ENCODE data around the gene EEF2K.

Gene EEF2K

GRCh38 chr16:22198547-22199293, 7.4 kb upstream of the EEF2K start:
- Histone ChIP-seq H3K9ac (ENCODE audit: low read length) (peak overlapping the region; percentile 86), H3K36me3 (ENCODE audit: control insufficient read depth, insufficient read depth, low read length, severe bottlenecking) (no peaks in the 10 kb centered on the region), H3K4me3 (ENCODE audit: low read length) (no peak overlapping the region), H3K4me1 (ENCODE audit: control insufficient read depth, insufficient read depth, low read length) (peaks cover 16% of the 10 kb centered on the region), H3K27me3 (replicated peaks; ENCODE audit: control insufficient read depth, insufficient read depth, low read length) (no peaks in the 10 kb centered on the region), H3K9me3 (ENCODE audit: control insufficient read depth, low read length) (no peaks in the 10 kb centered on the region)
- peak; percentile 27 for DNase-seq (ENCODE audit: low read depth)

GRCh38 chr16:22202261-22202637, 3.8 kb upstream of the EEF2K start:
- H3K9me3 ChIP-seq (ENCODE audit: control insufficient read depth, low read length), result no peaks in the 10 kb centered on the region
- no peaks in the 10 kb centered on the region for H3K27me3 ChIP-seq (replicated peaks; ENCODE audit: control insufficient read depth, insufficient read depth, low read length)
- peaks cover 21% of the 10 kb centered on the region for H3K4me1 ChIP-seq (ENCODE audit: control insufficient read depth, insufficient read depth, low read length)
- no peak for DNase-seq (ENCODE audit: low read depth)
- H3K36me3 ChIP-seq (ENCODE audit: control insufficient read depth, insufficient read depth, low read length, severe bottlenecking), result no peaks in the 10 kb centered on the region
- H3K4me3 ChIP-seq (ENCODE audit: low read length), result no peak overlapping the region
- no peak overlapping the region for H3K9ac ChIP-seq (ENCODE audit: low read length)

- H3K9ac ChIP-seq (ENCODE audit: low read length), result no peak overlapping the region
- H3K4me1 ChIP-seq (ENCODE audit: control insufficient read depth, insufficient read depth, low read length), result peaks cover 27% of the 10 kb centered on the region
- no peak for DNase-seq (ENCODE audit: low read depth)
- H3K36me3 ChIP-seq (ENCODE audit: control insufficient read depth, insufficient read depth, low read length, severe bottlenecking), result no peaks in the 10 kb centered on the region
- H3K27me3 ChIP-seq (replicated peaks; ENCODE audit: control insufficient read depth, insufficient read depth, low read length), result no peaks in the 10 kb centered on the region
- no peaks in the 10 kb centered on the region for H3K9me3 ChIP-seq (ENCODE audit: control insufficient read depth, low read length)
- no peak overlapping the region for H3K4me3 ChIP-seq (ENCODE audit: low read length)
Observed at GRCh38 chr16:22203091-22203490, 3.0 kb upstream of the EEF2K start.

- Histone ChIP-seq H3K27me3 (replicated peaks; ENCODE audit: control insufficient read depth, insufficient read depth, low read length) (no peaks in the 10 kb centered on the region), H3K9ac (ENCODE audit: low read length) (no peak overlapping the region), H3K4me3 (ENCODE audit: low read length) (no peak overlapping the region), H3K4me1 (ENCODE audit: control insufficient read depth, insufficient read depth, low read length) (peaks cover 29% of the 10 kb centered on the region), H3K36me3 (ENCODE audit: control insufficient read depth, insufficient read depth, low read length, severe bottlenecking) (no peaks in the 10 kb centered on the region), H3K9me3 (ENCODE audit: control insufficient read depth, low read length) (no peaks in the 10 kb centered on the region)
- DNase-seq (ENCODE audit: low read depth), result no peak
Observed at GRCh38 chr16:22204091-22204655, 1.9 kb upstream of the EEF2K start.

- no peaks in the 10 kb centered on the region for H3K27me3 ChIP-seq (replicated peaks; ENCODE audit: control insufficient read depth, insufficient read depth, low read length)
- no peaks in the 10 kb centered on the region for H3K9me3 ChIP-seq (ENCODE audit: control insufficient read depth, low read length)
- peak overlapping the region; percentile 96 for H3K4me3 ChIP-seq (ENCODE audit: low read length)
- H3K9ac ChIP-seq (ENCODE audit: low read length), result peak overlapping the region; percentile 93
- no peaks in the 10 kb centered on the region for H3K36me3 ChIP-seq (ENCODE audit: control insufficient read depth, insufficient read depth, low read length, severe bottlenecking)
- peaks cover 27% of the 10 kb centered on the region for H3K4me1 ChIP-seq (ENCODE audit: control insufficient read depth, insufficient read depth, low read length)
- DNase-seq (ENCODE audit: low read depth), result no peak
Observed at GRCh38 chr16:22205577-22206012, 483 bp upstream of the EEF2K start.

- H3K9ac ChIP-seq (ENCODE audit: low read length), result peak overlapping the region; percentile 93
- no peaks in the 10 kb centered on the region for H3K27me3 ChIP-seq (replicated peaks; ENCODE audit: control insufficient read depth, insufficient read depth, low read length)
- DNase-seq (ENCODE audit: low read depth), result peak; percentile 85
- H3K9me3 ChIP-seq (ENCODE audit: control insufficient read depth, low read length), result no peaks in the 10 kb centered on the region
- peaks cover 41% of the 10 kb centered on the region for H3K4me1 ChIP-seq (ENCODE audit: control insufficient read depth, insufficient read depth, low read length)
- H3K36me3 ChIP-seq (ENCODE audit: control insufficient read depth, insufficient read depth, low read length, severe bottlenecking), result no peaks in the 10 kb centered on the region
- H3K4me3 ChIP-seq (ENCODE audit: low read length), result peak overlapping the region; percentile 96
Observed at GRCh38 chr16:22206842-22207714, 1.0 kb downstream of the EEF2K start.

- no peaks in the 10 kb centered on the region for H3K27me3 ChIP-seq (replicated peaks; ENCODE audit: control insufficient read depth, insufficient read depth, low read length)
- no peaks in the 10 kb centered on the region for H3K36me3 ChIP-seq (ENCODE audit: control insufficient read depth, insufficient read depth, low read length, severe bottlenecking)
- H3K9me3 ChIP-seq (ENCODE audit: control insufficient read depth, low read length), result no peaks in the 10 kb centered on the region
- peak overlapping the region; percentile 96 for H3K4me3 ChIP-seq (ENCODE audit: low read length)
- H3K9ac ChIP-seq (ENCODE audit: low read length), result peak overlapping the region; percentile 93
- peaks cover 42% of the 10 kb centered on the region for H3K4me1 ChIP-seq (ENCODE audit: control insufficient read depth, insufficient read depth, low read length)
- DNase-seq (ENCODE audit: low read depth), result no peak
Observed at GRCh38 chr16:22207715-22208360, 1.8 kb downstream of the EEF2K start.

GRCh38 chr16:22210285-22210684, 4.2 kb downstream of the EEF2K start:
- Histone ChIP-seq H3K27me3 (replicated peaks; ENCODE audit: control insufficient read depth, insufficient read depth, low read length) (no peaks in the 10 kb centered on the region), H3K4me1 (ENCODE audit: control insufficient read depth, insufficient read depth, low read length) (peaks cover 54% of the 10 kb centered on the region), H3K9me3 (ENCODE audit: control insufficient read depth, low read length) (no peaks in the 10 kb centered on the region), H3K4me3 (ENCODE audit: low read length) (no peak overlapping the region), H3K9ac (ENCODE audit: low read length) (no peak overlapping the region), H3K36me3 (ENCODE audit: control insufficient read depth, insufficient read depth, low read length, severe bottlenecking) (no peaks in the 10 kb centered on the region)
- DNase-seq (ENCODE audit: low read depth), result no peak

- no peak overlapping the region for H3K4me3 ChIP-seq (ENCODE audit: low read length)
- no peaks in the 10 kb centered on the region for H3K9me3 ChIP-seq (ENCODE audit: control insufficient read depth, low read length)
- no peaks in the 10 kb centered on the region for H3K36me3 ChIP-seq (ENCODE audit: control insufficient read depth, insufficient read depth, low read length, severe bottlenecking)
- peaks cover 50% of the 10 kb centered on the region for H3K4me1 ChIP-seq (ENCODE audit: control insufficient read depth, insufficient read depth, low read length)
- H3K27me3 ChIP-seq (replicated peaks; ENCODE audit: control insufficient read depth, insufficient read depth, low read length), result no peaks in the 10 kb centered on the region
- DNase-seq (ENCODE audit: low read depth), result no peak
- H3K9ac ChIP-seq (ENCODE audit: low read length), result no peak overlapping the region
Observed at GRCh38 chr16:22210854-22211253, 4.8 kb downstream of the EEF2K start.

- Histone ChIP-seq H3K9ac (ENCODE audit: low read length) (no peak overlapping the region), H3K4me1 (ENCODE audit: control insufficient read depth, insufficient read depth, low read length) (peaks cover 42% of the 10 kb centered on the region), H3K27me3 (replicated peaks; ENCODE audit: control insufficient read depth, insufficient read depth, low read length) (no peaks in the 10 kb centered on the region), H3K9me3 (ENCODE audit: control insufficient read depth, low read length) (no peaks in the 10 kb centered on the region), H3K36me3 (ENCODE audit: control insufficient read depth, insufficient read depth, low read length, severe bottlenecking) (no peaks in the 10 kb centered on the region), H3K4me3 (ENCODE audit: low read length) (no peak overlapping the region)
- DNase-seq (ENCODE audit: low read depth), result no peak
Observed at GRCh38 chr16:22213236-22213635, 7.2 kb downstream of the EEF2K start.

- no peaks in the 10 kb centered on the region for H3K36me3 ChIP-seq (ENCODE audit: control insufficient read depth, insufficient read depth, low read length, severe bottlenecking)
Observed at GRCh38 chr16:22213801-22214200, 7.7 kb downstream of the EEF2K start.

More at GRCh38 chr16:22213801-22214200, 7.7 kb downstream of the EEF2K start:
- Histone ChIP-seq H3K4me1 (ENCODE audit: control insufficient read depth, insufficient read depth, low read length) (peaks cover 36% of the 10 kb centered on the region), H3K9me3 (ENCODE audit: control insufficient read depth, low read length) (no peaks in the 10 kb centered on the region), H3K4me3 (ENCODE audit: low read length) (no peak overlapping the region), H3K9ac (ENCODE audit: low read length) (no peak overlapping the region), H3K27me3 (replicated peaks; ENCODE audit: control insufficient read depth, insufficient read depth, low read length) (no peaks in the 10 kb centered on the region)
- no peak for DNase-seq (ENCODE audit: low read depth)

Data from adipocyte (in vitro differentiated cells).